PC-9 (cell line): ENCODE results near the gene RFTN1. TPM values are rescaled to one million over a fixed set of nuclear protein-coding genes. Genes with fewer than 3 reads are reported as not detected.

Experiments used
- BruUV-seq: library from RNA; stranded (reverse); fragments of 400-500 nt; replicated peaks from 2 replicates; lab custom pipeline; 2021; lab: Mats Ljungman, UMichigan
- CTCF ChIA-PET: fragments of 300-600 bp; sonication (Branson Sonifier 250); formaldehyde crosslinking; loops from one replicate; lab custom pipeline; 2022; ENCODE audit warnings: antibody characterized with exemption; lab: Charles Lee
- POLR2A ChIA-PET: fragments of 300-600 bp; sonication (Branson Sonifier 250); formaldehyde crosslinking; loops from one replicate; lab custom pipeline; 2022; ENCODE audit warnings: antibody characterized with exemption; ENCODE audit not compliant: unreplicated experiment; lab: Charles Lee
- DNase-seq, 2 experiments: peaks; one replicate each; pipeline versions ENCODE4 v3.0.0 to v3.0.0-alpha.2; 2015 to 2022; ENCODE audit warnings: mixed read lengths in 1 of 2
- H2AFZ ChIP-seq: fragments of 200-600 bp; sonication (generic); 2 replicates; pipeline ENCODE4 v1.8.1; 2017; ENCODE audit warnings: antibody characterized with exemption
- H3F3A ChIP-seq: fragments of 200-600 bp; sonication (generic); 2 replicates; pipeline ENCODE4 v1.8.1; 2017; ENCODE audit warnings: antibody characterized with exemption, mild to moderate bottlenecking, low read depth; ENCODE audit not compliant: insufficient read depth
- H3K27ac ChIP-seq: fragments of 200-600 bp; sonication (generic); 2 replicates; pipeline ENCODE4 v1.6.1; 2016; ENCODE audit warnings: mixed run types
- H3K27me3 ChIP-seq: fragments of 200-600 bp; sonication (generic); 2 replicates; pipeline ENCODE4 v1.6.1; 2016; ENCODE audit warnings: low read depth, mixed run types; ENCODE audit not compliant: insufficient read depth
- H3K36me3 ChIP-seq: fragments of 200-600 bp; sonication (generic); 2 replicates; pipeline ENCODE4 v1.6.1; 2016; ENCODE audit warnings: low read depth, mixed run types
- H3K4me1 ChIP-seq: fragments of 200-600 bp; sonication (generic); replicated peaks from 2 replicates; pipeline ENCODE4 v1.6.1; 2016; ENCODE audit warnings: mixed run types; ENCODE audit not compliant: insufficient read depth
- H3K4me2 ChIP-seq: fragments of 200-600 bp; sonication (generic); 2 replicates; pipeline ENCODE4 v1.6.1; 2017; ENCODE audit warnings: mixed run types
- H3K4me3 ChIP-seq: fragments of 200-600 bp; sonication (generic); 2 replicates; pipeline ENCODE4 v1.6.1; 2016; ENCODE audit warnings: mixed run types
- H3K79me2 ChIP-seq: fragments of 200-600 bp; sonication (generic); 2 replicates; pipeline ENCODE4 v1.6.1; 2017; ENCODE audit warnings: low read depth, mixed run types
- H3K9me2 ChIP-seq: fragments of 200-600 bp; sonication (generic); 2 replicates; pipeline ENCODE4 v1.8.1; 2017; ENCODE audit warnings: mild to moderate bottlenecking; ENCODE audit not compliant: insufficient read depth
- H3K9me3 ChIP-seq: fragments of 200-600 bp; sonication (generic); 2 replicates; pipeline ENCODE4 v1.8.1; 2016; ENCODE audit warnings: low read depth; ENCODE audit not compliant: insufficient read depth
- H4K20me1 ChIP-seq: fragments of 200-600 bp; sonication (generic); 2 replicates; pipeline ENCODE4 v1.8.1; 2017; ENCODE audit not compliant: insufficient read depth
- EZH2 ChIP-seq: fragments of 200-600 bp; sonication (generic); IDR thresholded peaks from 2 replicates; pipeline ENCODE4 v1.8.0; 2017; ENCODE audit warnings: antibody characterized with exemption, low read depth
- intact Hi-C: fragments of 100-400 bp; cut with micrococcal nuclease; formaldehyde crosslinking; loops from one replicate; pipeline ENCODE4 v1.10.0; 2022; ENCODE audit not compliant: unreplicated experiment
- total RNA-seq: library from RNA; stranded (reverse); gene quantifications from 2 replicates; pipeline ENCODE4 v1.2.3, GENCODE V29; 2021
- TF ChIP-seq, protein P1 (sequence below): fragments of 200-600 bp; sonication (generic); conservative IDR thresholded peaks from 2 replicates; pipeline ENCODE4 v1.6.1; 2017; ENCODE audit warnings: mixed run types, antibody characterized with exemption, mild to moderate bottlenecking, moderate library complexity

The RFTN1 gene
- total RNA-seq, 1 experiment from 2014 or later = 0.41 TPM

DNA sequence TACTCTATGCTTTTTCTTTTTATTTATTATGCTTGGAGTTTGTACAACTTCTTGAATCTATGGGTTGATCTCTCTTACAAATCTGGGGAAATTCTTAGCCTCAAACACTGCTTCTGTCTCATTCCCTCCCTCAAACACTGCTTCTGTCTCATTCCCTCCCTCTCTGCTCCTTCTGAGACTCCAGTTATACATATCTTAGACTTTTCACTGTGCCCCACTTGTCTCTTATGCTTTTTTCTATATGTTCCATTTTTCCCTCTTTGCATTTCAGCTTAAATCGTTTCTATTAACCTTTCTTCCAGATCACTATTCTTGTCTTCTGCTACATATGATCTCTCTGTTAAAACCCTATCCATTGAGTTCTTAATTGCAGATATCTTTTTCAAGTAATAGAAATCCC lies 50.4 kb downstream of the RFTN1 start:
- CTCF ChIA-PET = no interaction called here
- Histone ChIP-seq H3K4me3 (no peak overlapping the region), H3K36me3 (no peaks in the 10 kb centered on the region), H3K9me3 (no peaks in the 10 kb centered on the region), H3K4me1 (no peaks in the 10 kb centered on the region), H3K79me2 (no peaks in the 10 kb centered on the region), H3K27me3 (0 out of 2 replicates have a peak, but pooled peaks cover 10% of the 10 kb centered on the region), H4K20me1 (no peaks in the 10 kb centered on the region), H3F3A (no peaks in the 10 kb centered on the region), H3K9me2 (no peaks in the 10 kb centered on the region), H3K27ac (no peak overlapping the region), H3K4me2 (no peak overlapping the region), H2AFZ (no peak overlapping the region)
- intact Hi-C loops = no loop called here
- DNase-seq = no peak
- POLR2A ChIA-PET = no interaction called here
- BruUV-seq = no TSS peak
- TF ChIP-seq, protein P1, sequence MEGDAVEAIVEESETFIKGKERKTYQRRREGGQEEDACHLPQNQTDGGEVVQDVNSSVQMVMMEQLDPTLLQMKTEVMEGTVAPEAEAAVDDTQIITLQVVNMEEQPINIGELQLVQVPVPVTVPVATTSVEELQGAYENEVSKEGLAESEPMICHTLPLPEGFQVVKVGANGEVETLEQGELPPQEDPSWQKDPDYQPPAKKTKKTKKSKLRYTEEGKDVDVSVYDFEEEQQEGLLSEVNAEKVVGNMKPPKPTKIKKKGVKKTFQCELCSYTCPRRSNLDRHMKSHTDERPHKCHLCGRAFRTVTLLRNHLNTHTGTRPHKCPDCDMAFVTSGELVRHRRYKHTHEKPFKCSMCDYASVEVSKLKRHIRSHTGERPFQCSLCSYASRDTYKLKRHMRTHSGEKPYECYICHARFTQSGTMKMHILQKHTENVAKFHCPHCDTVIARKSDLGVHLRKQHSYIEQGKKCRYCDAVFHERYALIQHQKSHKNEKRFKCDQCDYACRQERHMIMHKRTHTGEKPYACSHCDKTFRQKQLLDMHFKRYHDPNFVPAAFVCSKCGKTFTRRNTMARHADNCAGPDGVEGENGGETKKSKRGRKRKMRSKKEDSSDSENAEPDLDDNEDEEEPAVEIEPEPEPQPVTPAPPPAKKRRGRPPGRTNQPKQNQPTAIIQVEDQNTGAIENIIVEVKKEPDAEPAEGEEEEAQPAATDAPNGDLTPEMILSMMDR = no peak
- no peak for TF ChIP-seq EZH2

DNA sequence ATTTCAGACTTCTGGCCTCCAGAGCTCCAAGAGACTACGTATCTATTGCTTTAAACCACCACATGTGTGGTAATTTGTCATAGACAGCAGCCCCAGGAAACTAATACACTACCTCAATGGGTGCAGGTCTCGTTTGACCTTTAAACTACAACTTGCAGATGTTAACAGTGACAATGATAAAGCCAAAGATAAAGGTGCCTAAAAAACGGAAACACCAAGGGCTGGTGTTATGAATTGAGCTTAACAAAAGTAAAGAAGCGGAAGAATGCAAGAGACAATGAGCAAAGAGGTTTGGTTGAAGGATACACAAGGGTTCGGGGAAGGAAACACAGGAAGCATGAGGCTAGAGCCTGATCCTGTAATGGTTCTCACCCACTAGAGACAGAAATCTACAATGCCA lies 50.8 kb downstream of the RFTN1 start:
- POLR2A ChIA-PET = no interaction called here
- Histone ChIP-seq H3K36me3 (no peaks in the 10 kb centered on the region), H3K9me2 (no peaks in the 10 kb centered on the region), H3K27me3 (peaks cover 13% of the 10 kb centered on the region; the same call in 1 of the 2 replicates), H3K27ac (no peak overlapping the region), H3K79me2 (no peaks in the 10 kb centered on the region), H4K20me1 (no peaks in the 10 kb centered on the region), H2AFZ (no peak overlapping the region), H3K9me3 (no peaks in the 10 kb centered on the region), H3K4me2 (no peak overlapping the region), H3K4me3 (no peak overlapping the region), H3F3A (no peaks in the 10 kb centered on the region), H3K4me1 (no peaks in the 10 kb centered on the region)
- intact Hi-C loops = no loop called here
- BruUV-seq = no TSS peak
- TF ChIP-seq, protein P1 = no peak
- TF ChIP-seq EZH2 = no peak
- DNase-seq = no peak
- CTCF ChIA-PET = no interaction called here

DNA sequence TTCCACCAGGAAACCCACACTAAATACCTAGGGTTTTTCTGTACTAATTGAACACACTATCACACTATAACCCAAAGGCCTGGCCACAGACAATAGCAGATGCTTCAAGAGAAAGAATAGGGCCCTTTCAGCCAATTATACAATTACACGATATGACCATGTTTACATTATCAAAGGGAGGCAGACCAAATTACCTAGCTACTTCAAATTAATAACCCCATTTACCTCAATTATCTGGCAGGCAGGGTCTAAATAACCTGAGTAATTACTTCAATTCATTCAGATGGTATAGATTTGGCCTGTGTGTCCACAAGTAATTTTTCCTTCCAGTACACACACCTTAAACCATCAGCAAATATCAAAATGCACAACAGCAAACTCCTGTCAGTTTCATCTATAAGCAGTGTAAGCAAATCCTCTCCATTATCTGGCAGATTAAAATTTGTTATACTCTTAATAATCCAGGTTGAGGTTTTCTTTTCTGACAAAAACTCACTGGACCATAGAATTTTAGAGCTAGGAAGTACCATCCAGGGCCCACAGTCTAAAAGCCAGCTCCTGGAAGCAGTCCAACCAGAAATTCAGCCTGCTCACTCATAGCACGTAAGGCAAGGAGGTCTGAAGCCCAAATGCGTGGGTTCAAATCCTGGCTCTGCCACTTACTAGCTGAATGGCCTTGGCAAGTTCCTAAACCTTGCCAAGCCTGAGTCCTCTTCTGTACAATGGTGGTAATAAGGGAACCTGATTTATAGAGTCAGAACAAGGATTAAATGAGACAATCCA lies 51.8 kb downstream of the RFTN1 start:
- Histone ChIP-seq H3K79me2 (no peaks in the 10 kb centered on the region), H3K27me3 (peaks cover 13% of the 10 kb centered on the region; the same call in 1 of the 2 replicates), H3K9me2 (no peaks in the 10 kb centered on the region), H2AFZ (no peak overlapping the region), H3K36me3 (no peaks in the 10 kb centered on the region), H3K4me3 (no peak overlapping the region), H3F3A (no peaks in the 10 kb centered on the region), H3K9me3 (no peaks in the 10 kb centered on the region), H4K20me1 (no peaks in the 10 kb centered on the region), H3K27ac (no peak overlapping the region), H3K4me2 (no peak overlapping the region), H3K4me1 (no peaks in the 10 kb centered on the region)
- POLR2A ChIA-PET = no interaction called here
- intact Hi-C loops = no loop called here
- DNase-seq = no peak
- CTCF ChIA-PET = no interaction called here
- no TSS peak for BruUV-seq
- TF ChIP-seq, protein P1 = no peak
- TF ChIP-seq EZH2 = no peak
